H9 (cell line): ENCODE data around the gene ABCA13. TPM values are rescaled to one million over a fixed set of nuclear protein-coding genes. Genes with fewer than 3 reads are reported as not detected.

Source experiments
- DNase-seq: peaks from one replicate; pipeline ENCODE4 v3.0.0-alpha.2; 2017
- H2AFZ ChIP-seq: one replicate; pipeline ENCODE4 v1.6.1; 2013; ENCODE audit warnings: mild to moderate bottlenecking, low read length, control low read depth, moderate library complexity
- H2AK5ac ChIP-seq: 2 replicates; pipeline ENCODE4 v1.6.1; 2013; ENCODE audit warnings: low read length, control low read depth, mixed read lengths; ENCODE audit not compliant: insufficient read length
- H2BK120ac ChIP-seq: one replicate; pipeline ENCODE4 v1.6.1; 2013; ENCODE audit warnings: low read depth, mild to moderate bottlenecking, low read length, control low read depth, inconsistent platforms; ENCODE audit not compliant: poor library complexity, severe bottlenecking
- H2BK12ac ChIP-seq: 2 replicates; pipeline ENCODE4 v1.6.1; 2013; ENCODE audit warnings: low read length, control low read depth, mixed read lengths, low read depth; ENCODE audit not compliant: insufficient read length
- H2BK15ac ChIP-seq: 2 replicates; pipeline ENCODE4 v1.6.1; 2013; ENCODE audit warnings: low read depth, low read length, control low read depth
- H2BK20ac ChIP-seq: one replicate; pipeline ENCODE4 v1.6.1; 2013; ENCODE audit warnings: low read depth, mild to moderate bottlenecking, low read length, control low read depth, inconsistent platforms; ENCODE audit not compliant: poor library complexity, severe bottlenecking
- H2BK5ac ChIP-seq: 2 replicates; pipeline ENCODE4 v1.6.1; 2013; ENCODE audit warnings: low read length, control low read depth, mixed read lengths; ENCODE audit not compliant: insufficient read length
- H3K14ac ChIP-seq: 2 replicates; pipeline ENCODE4 v1.6.1; 2013; ENCODE audit warnings: low read length, control low read depth; ENCODE audit not compliant: insufficient read depth
- H3K18ac ChIP-seq: 2 replicates; pipeline ENCODE4 v1.6.1; 2013; ENCODE audit warnings: low read depth, mild to moderate bottlenecking, mixed read lengths, low read length, control low read depth; ENCODE audit not compliant: insufficient read length
- H3K23ac ChIP-seq: 2 replicates; pipeline ENCODE4 v1.6.1; 2013; ENCODE audit warnings: low read length, control low read depth, mixed read lengths, low read depth; ENCODE audit not compliant: insufficient read length
- H3K23me2 ChIP-seq: 2 replicates; pipeline ENCODE4 v1.6.1; 2013; ENCODE audit warnings: low read depth, mild to moderate bottlenecking, mixed read lengths, low read length, control low read depth; ENCODE audit not compliant: insufficient read length, poor library complexity, severe bottlenecking
- H3K27ac ChIP-seq: 2 replicates; pipeline ENCODE4 v1.5.1; 2013; ENCODE audit warnings: low read length, control low read depth, mixed read lengths, low read depth; ENCODE audit not compliant: insufficient read length
- H3K27me3 ChIP-seq: 2 replicates; pipeline ENCODE4 v1.6.1; 2013; ENCODE audit warnings: low read length, control low read depth, inconsistent platforms; ENCODE audit not compliant: insufficient read depth
- H3K4ac ChIP-seq: 2 replicates; pipeline ENCODE4 v1.6.1; 2013; ENCODE audit warnings: low read depth, mild to moderate bottlenecking, control low read depth, inconsistent platforms, low read length, moderate library complexity
- H3K4me1 ChIP-seq: 2 replicates; pipeline ENCODE4 v1.6.1; 2013; ENCODE audit warnings: low read length, control low read depth, inconsistent platforms; ENCODE audit not compliant: insufficient read depth
- H3K4me2 ChIP-seq: 2 replicates; pipeline ENCODE4 v1.6.1; 2013; ENCODE audit warnings: low read length, control low read depth, mixed read lengths; ENCODE audit not compliant: insufficient read length, insufficient read depth
- H3K56ac ChIP-seq: 2 replicates; pipeline ENCODE4 v1.6.1; 2013; ENCODE audit warnings: low read depth, mild to moderate bottlenecking, mixed read lengths, low read length, control low read depth; ENCODE audit not compliant: insufficient read length
- H3K79me1 ChIP-seq: 2 replicates; pipeline ENCODE4 v1.6.1; 2013; ENCODE audit warnings: low read depth, mild to moderate bottlenecking, moderate library complexity, low read length, control low read depth, inconsistent platforms; ENCODE audit not compliant: insufficient read depth, poor library complexity, severe bottlenecking
- H3K79me2 ChIP-seq: 2 replicates; pipeline ENCODE4 v1.6.1; 2013; ENCODE audit warnings: low read length, control low read depth, inconsistent platforms; ENCODE audit not compliant: insufficient read depth
- H3K9ac ChIP-seq: 2 replicates; pipeline ENCODE4 v1.6.1; 2013; ENCODE audit warnings: low read length, control low read depth, mixed read lengths; ENCODE audit not compliant: insufficient read length; ENCODE audit errors: extremely low read depth
- H3K9me3 ChIP-seq: one replicate; pipeline ENCODE4 v1.6.1; 2013; ENCODE audit warnings: low read depth, low read length, inconsistent platforms; ENCODE audit not compliant: control insufficient read depth
- H3T11ph ChIP-seq: one replicate; pipeline ENCODE4 v1.6.1; 2013; ENCODE audit warnings: mild to moderate bottlenecking, low read length, control low read depth, inconsistent platforms
- H4K20me1 ChIP-seq: one replicate; pipeline ENCODE4 v1.6.1; 2013; ENCODE audit not compliant: control insufficient read depth, insufficient read length, insufficient read depth
- H4K5ac ChIP-seq: 2 replicates; pipeline ENCODE4 v1.6.1; 2013; ENCODE audit warnings: low read depth, mild to moderate bottlenecking, mixed read lengths, low read length, control low read depth; ENCODE audit not compliant: insufficient read length
- H4K8ac ChIP-seq: replicated peaks from 2 replicates; pipeline ENCODE4 v1.6.1; 2013; ENCODE audit warnings: low read length, control low read depth, mixed read lengths, low read depth; ENCODE audit not compliant: insufficient read length
- H4K91ac ChIP-seq: 2 replicates; pipeline ENCODE4 v1.6.1; 2013; ENCODE audit warnings: low read depth, mild to moderate bottlenecking, moderate library complexity, mixed read lengths, low read length, control low read depth; ENCODE audit not compliant: insufficient read length
- H3K27ac Mint-ChIP-seq, 3 experiments: 2 replicates in 2 of 3; 3 replicates in 1 of 3; pipeline ENCODE4 v1.8.0; 2020 to 2021; ENCODE audit warnings: mixed read lengths in 3 of 3, mild to moderate bottlenecking in 1 of 3, moderate library complexity in 1 of 3
- H3K27me3 Mint-ChIP-seq: 2 replicates; pipeline ENCODE4 v1.8.0; 2021; ENCODE audit warnings: low read depth, mild to moderate bottlenecking, moderate library complexity, mixed read lengths
- H3K36me3 Mint-ChIP-seq, 3 experiments: 2 replicates in 2 of 3; 3 replicates in 1 of 3; pipeline ENCODE4 v1.8.0; 2020 to 2021; ENCODE audit warnings: low read depth in 3 of 3, mixed read lengths in 3 of 3; ENCODE audit not compliant: insufficient read depth in 1 of 3
- H3K4me1 Mint-ChIP-seq, 2 experiments: 2 replicates each; pipeline ENCODE4 v1.8.0; 2020; ENCODE audit warnings: mixed read lengths in 2 of 2
- H3K4me3 Mint-ChIP-seq, 2 experiments: 2 replicates in 1 of 2; 3 replicates in 1 of 2; pipeline ENCODE4 v1.8.0; 2020 to 2021; ENCODE audit warnings: mild to moderate bottlenecking in 2 of 2, mixed read lengths in 2 of 2, moderate library complexity in 1 of 2
- H3K9me3 Mint-ChIP-seq, 2 experiments: 2 replicates in 1 of 2; 3 replicates in 1 of 2; pipeline ENCODE4 v1.8.0; 2020; ENCODE audit warnings: mild to moderate bottlenecking in 2 of 2, mixed read lengths in 2 of 2, moderate library complexity in 1 of 2
- total RNA-seq: library from RNA; stranded (reverse); gene quantifications from 2 replicates; pipeline ENCODE4 v1.2.1, GENCODE V29; 2021
- TF ChIP-seq, protein P1 (sequence below): fragments of 200-600 bp; sonication (generic); conservative IDR thresholded peaks from 3 replicates; pipeline ENCODE4 v1.8.0; 2021; ENCODE audit warnings: antibody characterized with exemption, mild to moderate bottlenecking

ABCA13 gene
- total RNA-seq, 1 experiment from 2014 or later = 0.11 TPM

DNA sequence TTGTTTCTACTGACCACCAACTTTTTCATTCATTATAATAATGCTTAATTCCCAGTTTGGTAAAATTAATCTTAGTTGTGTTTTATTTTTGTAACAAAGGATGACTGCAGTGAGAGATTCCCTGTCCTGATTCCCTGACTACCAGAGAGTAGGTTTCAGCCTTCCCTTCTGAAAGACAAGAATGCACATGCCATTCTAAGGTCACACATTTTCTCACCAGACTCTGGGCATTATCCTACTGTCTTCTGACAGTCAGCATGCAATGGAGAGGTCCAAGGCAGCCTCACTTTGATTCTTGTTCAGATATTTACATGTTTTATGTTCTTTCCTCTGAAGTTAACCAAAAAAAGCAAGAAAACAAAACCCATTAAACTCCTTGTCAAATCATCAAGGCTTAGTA is 380.4 kb downstream of the ABCA13 start:
- H2AFZ ChIP-seq = peak overlapping the region; percentile 48
- H3K18ac ChIP-seq = no peak overlapping the region
- H3K27ac ChIP-seq = no peak overlapping the region
- H2BK15ac ChIP-seq = no peak overlapping the region
- no peak for DNase-seq
- no peaks in the 10 kb centered on the region for H3K79me1 ChIP-seq
- H3K4me3 Mint-ChIP-seq = no peak overlapping the region
- H3K56ac ChIP-seq = no peak overlapping the region
- peaks cover 3% of the 10 kb centered on the region; the same call in 1 of the 2 replicates for H3K4me1 ChIP-seq
- H4K5ac ChIP-seq = no peak overlapping the region
- H2BK5ac ChIP-seq = no peak overlapping the region
- no peaks in the 10 kb centered on the region for H3K79me2 ChIP-seq
- H3K23ac ChIP-seq = no peak overlapping the region
- no peaks in the 10 kb centered on the region for H3K9me3 ChIP-seq
- no peak overlapping the region for H4K8ac ChIP-seq
- H2BK12ac ChIP-seq = no peak overlapping the region
- H3K4ac ChIP-seq = no peak overlapping the region
- H3K23me2 ChIP-seq = no peaks in the 10 kb centered on the region
- H4K91ac ChIP-seq = no peak overlapping the region
- TF ChIP-seq, protein P1, sequence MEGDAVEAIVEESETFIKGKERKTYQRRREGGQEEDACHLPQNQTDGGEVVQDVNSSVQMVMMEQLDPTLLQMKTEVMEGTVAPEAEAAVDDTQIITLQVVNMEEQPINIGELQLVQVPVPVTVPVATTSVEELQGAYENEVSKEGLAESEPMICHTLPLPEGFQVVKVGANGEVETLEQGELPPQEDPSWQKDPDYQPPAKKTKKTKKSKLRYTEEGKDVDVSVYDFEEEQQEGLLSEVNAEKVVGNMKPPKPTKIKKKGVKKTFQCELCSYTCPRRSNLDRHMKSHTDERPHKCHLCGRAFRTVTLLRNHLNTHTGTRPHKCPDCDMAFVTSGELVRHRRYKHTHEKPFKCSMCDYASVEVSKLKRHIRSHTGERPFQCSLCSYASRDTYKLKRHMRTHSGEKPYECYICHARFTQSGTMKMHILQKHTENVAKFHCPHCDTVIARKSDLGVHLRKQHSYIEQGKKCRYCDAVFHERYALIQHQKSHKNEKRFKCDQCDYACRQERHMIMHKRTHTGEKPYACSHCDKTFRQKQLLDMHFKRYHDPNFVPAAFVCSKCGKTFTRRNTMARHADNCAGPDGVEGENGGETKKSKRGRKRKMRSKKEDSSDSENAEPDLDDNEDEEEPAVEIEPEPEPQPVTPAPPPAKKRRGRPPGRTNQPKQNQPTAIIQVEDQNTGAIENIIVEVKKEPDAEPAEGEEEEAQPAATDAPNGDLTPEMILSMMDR = no peak
- H3K9ac ChIP-seq = no peak overlapping the region
- no peak overlapping the region for H2AK5ac ChIP-seq
- H3K27me3 Mint-ChIP-seq = no peaks in the 10 kb centered on the region; the same call in 1 of the 2 replicates
- H3K36me3 Mint-ChIP-seq = peaks cover 0 to 3% (median 2%) of the 10 kb centered on the region in 3 experiments; a peak in 3 of 7 replicates
- H2BK120ac ChIP-seq = no peak overlapping the region
- H2BK20ac ChIP-seq = no peak overlapping the region
- no peak overlapping the region for H3K27ac Mint-ChIP-seq
- H3K9me3 Mint-ChIP-seq = peaks cover 2 to 11% of the 10 kb centered on the region in 2 experiments; a peak in 4 of 5 replicates
- H3K4me2 ChIP-seq = no peak overlapping the region
- peaks cover 0 to 6% of the 10 kb centered on the region in 2 experiments; a peak in 2 of 4 replicates for H3K4me1 Mint-ChIP-seq
- no peak overlapping the region for H3T11ph ChIP-seq
- H3K27me3 ChIP-seq = no peaks in the 10 kb centered on the region
- H4K20me1 ChIP-seq = no peaks in the 10 kb centered on the region
- H3K14ac ChIP-seq = no peak overlapping the region
